Ascending aorta (tissue), 2 donors: ENCODE results near the gene MAN2B2. TPM values are rescaled to one million over a fixed set of nuclear protein-coding genes. Genes with fewer than 3 reads are reported as not detected.
A peak's percentile ranks its signal among the peaks of the same experiment; 100 is the strongest.
"Not testable (repeated sequence)": the region's sequence is repeated elsewhere in the genome, so short reads cannot be mapped to it uniquely, and the experiment has no call there.

Experiments
- DNase-seq, 2 donors: peaks; one replicate each; pipeline ENCODE4 v3.0.0-alpha.2; 2019; ENCODE audit warnings: low spot score in 2 of 2
- H3K27ac ChIP-seq, 2 donors: fragments of 200-600 bp; sonication (generic); one replicate each; pipeline ENCODE4 v1.5.1; 2016 to 2017; ENCODE audit warnings: mild to moderate bottlenecking in 1 of 2
- H3K27me3 ChIP-seq: fragments of 200-600 bp; sonication (generic); one replicate; pipeline ENCODE4 v1.5.1; 2017
- H3K36me3 ChIP-seq, 2 donors: fragments of 200-600 bp; sonication (generic); one replicate each; pipeline ENCODE4 v1.5.1; 2016
- H3K4me1 ChIP-seq, 2 donors: fragments of 200-600 bp; sonication (generic); one replicate each; pipeline ENCODE4 v1.5.1; 2016 to 2017; ENCODE audit warnings: mild to moderate bottlenecking in 1 of 2
- H3K4me3 ChIP-seq, 2 donors: fragments of 200-600 bp; sonication (generic); one replicate each; pipeline ENCODE4 v1.5.1; 2016 to 2017; ENCODE audit warnings: mild to moderate bottlenecking in 1 of 2
- H3K9me3 ChIP-seq, 2 donors: fragments of 200-600 bp; sonication (generic); one replicate each; pipeline ENCODE4 v1.5.1; 2016
- CTCF ChIP-seq, 3 experiments: fragments of 200-600 bp in 2 of 3; fragments of 450-650 bp in 1 of 3; sonication (generic) in 2 of 3; IDR thresholded peaks; one replicate each; pipeline ENCODE4 v1.5.1; 2016 to 2019; ENCODE audit warnings: antibody characterized with exemption in 3 of 3, mild to moderate bottlenecking in 1 of 3, moderate library complexity in 1 of 3
- intact Hi-C: fragments of 100-400 bp; cut with DNase I; formaldehyde crosslinking; loops from one replicate; pipeline ENCODE4 v1.15.1; 2023
- total RNA-seq: library from RNA; depleted of rRNA; stranded (reverse); fragments of >200 nt; gene quantifications from one replicate; pipeline ENCODE4 v1.1.0, GENCODE V29; 2016

The MAN2B2 gene
- total RNA-seq, 1 donor from 2014 or later, result 47.8 TPM

- DNase-seq, result no peak
- Histone ChIP-seq H3K4me1 (no peaks in the 10 kb centered on the region), H3K36me3 (peaks cover 25 to 35% of the 10 kb centered on the region in 2 donors), H3K27ac (no peak overlapping the region), H3K4me3 (no peak overlapping the region), H3K27me3 (no peaks in the 10 kb centered on the region), H3K9me3 (no peaks in the 10 kb centered on the region)
- intact Hi-C loops, result no loop called here
- no peak for TF ChIP-seq CTCF (IDR thresholded peaks at IDR 0.05)
Observed at GRCh38 chr4:6622744-6623143, 47.8 kb downstream of the MAN2B2 start.

- H3K27ac ChIP-seq, result no peak overlapping the region
- no peak for DNase-seq
- peaks cover 3 to 10% of the 10 kb centered on the region in 2 donors for H3K36me3 ChIP-seq
- H3K27me3 ChIP-seq, result no peaks in the 10 kb centered on the region
- no peak overlapping the region for H3K4me3 ChIP-seq
- intact Hi-C loops, result no loop called here
- no peaks in the 10 kb centered on the region for H3K9me3 ChIP-seq
- no peaks in the 10 kb centered on the region for H3K4me1 ChIP-seq
- TF ChIP-seq CTCF (IDR thresholded peaks at IDR 0.05), result no peak
Observed at GRCh38 chr4:6625256-6625655, 50.3 kb downstream of the MAN2B2 start.

- Histone ChIP-seq H3K36me3 (peaks cover 0 to 8% of the 10 kb centered on the region in 2 donors), H3K27me3 (no peaks in the 10 kb centered on the region)
- DNase-seq, result no peak
Observed at GRCh38 chr4:6626066-6626465, 51.1 kb downstream of the MAN2B2 start.

GRCh38 chr4:6627832-6628231, 52.8 kb downstream of the MAN2B2 start:
- intact Hi-C loops, result no loop called here
- Histone ChIP-seq H3K4me1 (no peaks in the 10 kb centered on the region), H3K36me3 (no peaks in the 10 kb centered on the region), H3K27ac (no peak overlapping the region), H3K9me3 (no peaks in the 10 kb centered on the region), H3K27me3 (no peaks in the 10 kb centered on the region), H3K4me3 (no peak overlapping the region)
- DNase-seq, result no peak
- no peak for TF ChIP-seq CTCF (IDR thresholded peaks at IDR 0.05)

More at GRCh38 chr4:6626066-6626465, 51.1 kb downstream of the MAN2B2 start:
- Histone ChIP-seq H3K9me3 (no peaks in the 10 kb centered on the region), H3K4me3 (no peak overlapping the region), H3K4me1 (no peaks in the 10 kb centered on the region), H3K27ac (no peak overlapping the region)
- TF ChIP-seq CTCF (IDR thresholded peaks at IDR 0.05), result no peak
- intact Hi-C loops, result no loop called here

- H3K4me1 ChIP-seq, H3K4me3 ChIP-seq, H3K9me3 ChIP-seq, DNase-seq, H3K27ac ChIP-seq, intact Hi-C loops, H3K36me3 ChIP-seq, H3K27me3 ChIP-seq: not testable (repeated sequence)
Observed at GRCh38 chr4:6628484-6628883, 53.5 kb downstream of the MAN2B2 start.

GRCh38 chr4:6632125-6632524, 57.1 kb downstream of the MAN2B2 start:
- H3K27ac ChIP-seq, result no peak overlapping the region
- H3K27me3 ChIP-seq, result no peaks in the 10 kb centered on the region
- intact Hi-C loops, result no loop called here
- no peaks in the 10 kb centered on the region for H3K4me1 ChIP-seq
- no peaks in the 10 kb centered on the region for H3K36me3 ChIP-seq
- H3K4me3 ChIP-seq, result no peak overlapping the region
- no peak for TF ChIP-seq CTCF (IDR thresholded peaks at IDR 0.05)
- H3K9me3 ChIP-seq, result no peaks in the 10 kb centered on the region
- DNase-seq, result peak in 1 of 2 donors; percentile 15
